Renal cortex interstitium (tissue), 11 donors: Measurements from ENCODE around the gene GPR148. TPM values are rescaled to one million over a fixed set of nuclear protein-coding genes. Genes with fewer than 3 reads are reported as not detected.

ENCODE experiments used
- DNase-seq, 11 donors: peaks; one replicate each; pipeline ENCODE4 v3.0.0-alpha.2; 2013; ENCODE audit warnings: low read depth in 9 of 11, low spot score in 4 of 11; ENCODE audit errors: extremely low read depth in 1 of 11
- polyA plus RNA-seq, 3 donors: library from polyadenylated mRNA; unstranded; fragments of 120-200 nt; gene quantifications; one replicate each; pipeline ENCODE4 v1.2.1, GENCODE V29; 2013; ENCODE audit not compliant: insufficient read length in 3 of 3

Gene GPR148
- polyA plus RNA-seq, 3 donors: not detected

DNA sequence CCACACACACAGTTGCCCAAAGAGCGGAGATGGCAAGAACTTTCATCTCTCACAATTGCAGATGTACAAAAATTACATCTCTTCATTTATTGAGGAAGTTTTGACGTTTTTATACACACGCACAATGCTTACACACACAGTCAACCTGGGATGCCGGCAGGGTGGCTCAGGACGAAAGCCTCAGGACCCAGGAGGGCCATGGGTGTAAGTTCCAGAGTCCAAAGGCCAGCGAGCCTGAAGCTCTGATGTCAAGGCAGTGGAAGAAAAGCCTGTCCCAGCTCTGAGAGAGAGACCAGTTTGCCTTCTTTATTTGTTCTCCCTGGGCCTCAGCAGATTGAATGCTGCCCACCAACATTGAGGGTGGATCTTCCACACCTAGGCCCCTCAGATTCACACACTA is 36.6 kb downstream of the GPR148 start:
- no peak for DNase-seq

GRCh38 chr2:130766037-130766436 is 37.2 kb downstream of the GPR148 start:
- no peak for DNase-seq

GRCh38 chr2:130766711-130767407 is 38.0 kb downstream of the GPR148 start:
- DNase-seq: no peak

DNA sequence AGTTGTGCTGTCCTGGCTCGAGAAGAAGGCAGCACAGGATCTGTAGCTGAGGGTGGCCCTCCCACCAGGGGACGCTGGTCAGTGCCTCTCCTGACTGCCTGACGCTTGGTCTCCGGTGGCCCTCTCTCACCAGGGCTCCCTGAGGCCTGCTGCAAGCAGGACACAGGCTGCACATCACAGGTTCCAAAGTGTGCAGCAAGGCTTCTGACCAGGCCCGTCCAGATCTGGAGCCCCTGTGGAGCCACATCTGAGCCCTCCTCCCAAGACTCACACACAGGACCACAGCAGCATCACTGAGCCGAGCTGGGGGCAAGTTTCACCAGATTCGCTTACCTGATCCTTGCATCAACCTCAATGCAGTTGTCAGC is 38.5 kb downstream of the GPR148 start:
- DNase-seq: no peak

DNA sequence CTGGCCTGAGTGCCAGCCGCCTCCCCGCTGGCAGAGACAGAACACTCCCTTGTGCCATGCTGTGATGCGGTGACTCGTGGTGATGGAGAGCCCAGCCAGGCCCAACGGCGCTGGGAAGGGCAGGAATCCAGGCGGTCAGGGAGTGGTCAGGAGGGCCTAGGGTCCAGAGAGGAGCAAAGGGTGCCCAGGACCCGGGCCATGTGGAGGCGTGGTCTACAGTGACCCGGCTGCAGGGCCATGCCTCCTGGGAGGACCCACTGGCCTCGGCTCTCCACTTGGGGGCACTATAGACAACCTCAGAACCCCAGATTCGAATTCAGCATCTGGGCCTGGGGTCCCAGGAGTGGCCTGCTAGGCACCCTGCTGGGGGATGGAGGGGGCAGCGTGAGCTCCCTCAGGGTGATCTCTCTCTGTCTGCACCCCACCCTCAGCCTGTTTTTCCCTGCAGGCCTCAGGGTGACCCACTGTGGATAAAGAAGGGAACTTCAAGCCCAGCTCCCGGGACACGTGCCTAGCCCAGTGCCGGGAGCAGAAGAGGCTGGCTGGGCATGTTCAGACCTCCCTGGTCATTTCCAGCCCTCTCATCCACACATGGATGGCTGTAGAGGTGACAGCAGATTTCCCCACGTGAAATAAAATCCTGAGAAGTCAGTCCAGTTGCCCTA is 39.5 kb downstream of the GPR148 start:
- DNase-seq: no peak

DNA sequence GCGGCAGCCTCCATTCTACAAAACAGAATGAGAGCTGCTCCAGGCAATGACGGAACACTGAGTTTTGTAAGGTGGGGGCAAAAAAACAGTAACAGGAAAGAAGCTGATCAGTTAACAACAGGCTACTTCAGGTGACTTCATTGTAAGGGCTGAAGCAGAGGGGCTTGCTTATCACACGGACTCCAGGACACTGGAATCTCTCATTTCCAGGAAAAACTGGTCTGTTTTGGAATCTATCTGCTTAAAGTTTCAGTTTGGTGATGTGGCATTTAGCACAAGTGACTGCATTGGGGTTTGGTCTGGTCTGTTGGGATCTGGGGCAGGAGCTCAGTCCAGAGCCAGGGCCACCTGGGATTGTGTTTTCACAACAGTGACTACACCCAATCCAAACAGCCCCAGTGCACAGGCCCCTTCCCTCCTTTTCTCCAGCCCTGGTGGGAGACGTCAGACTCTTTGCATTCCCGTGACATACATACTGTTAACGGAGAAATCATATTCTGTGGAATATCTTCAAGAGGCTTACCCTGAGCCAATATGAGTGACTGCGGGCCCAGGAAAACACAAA is 40.6 kb downstream of the GPR148 start:
- DNase-seq: no peak

- no peak for DNase-seq
Observed at GRCh38 chr2:130776550-130776949, 47.7 kb downstream of the GPR148 start.

DNA sequence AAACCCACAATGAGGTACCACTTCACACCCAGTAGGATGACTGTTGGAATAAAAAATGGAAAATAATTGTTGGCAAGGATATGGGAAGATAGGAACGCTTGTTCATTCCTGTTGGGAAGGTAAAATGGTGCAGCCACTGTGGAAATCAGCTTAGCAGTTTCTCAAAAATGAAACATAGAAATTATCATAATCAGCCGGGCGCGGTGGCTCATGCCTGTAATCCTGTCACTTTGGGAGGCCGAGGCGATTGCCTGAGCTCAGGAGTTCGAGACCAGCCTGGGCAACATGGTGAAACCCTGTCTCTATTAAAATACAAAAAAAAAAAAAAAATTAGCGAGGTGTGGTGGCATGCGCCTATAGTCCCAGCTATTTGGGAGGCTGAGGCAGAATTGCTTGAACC is 49.9 kb downstream of the GPR148 start:
- no peak for DNase-seq

Other genes starting within 250 kb of the GPR148 start
- under 1 TPM; 0.11 to 0.19 (median 0.17) TPM for gene POTEI, start 219.7 kb upstream of the GPR148 start, polyA plus RNA-seq
- not detected for gene CFC1B, start 207.8 kb upstream of the GPR148 start, polyA plus RNA-seq
- not detected for gene CFC1, start 129.5 kb upstream of the GPR148 start, polyA plus RNA-seq
- gene POTEJ, start 117.6 kb upstream of the GPR148 start, polyA plus RNA-seq: under 1 TPM in 1 of 3 donors, not detected in 2; 0.04 TPM
- gene AMER3, start 26.5 kb downstream of the GPR148 start, polyA plus RNA-seq: under 1 TPM; 0.03 to 0.06 (median 0.03) TPM
- gene ARHGEF4, start 107.8 kb downstream of the GPR148 start, polyA plus RNA-seq: 1 to 10 TPM; 5.3 to 8.4 (median 8.3) TPM